ENCODE measurements around the gene CD22. TPM values are rescaled to one million over a fixed set of nuclear protein-coding genes. Genes with fewer than 3 reads are reported as not detected.

CD22 gene
- total RNA-seq, 1 donor from 2014 or later = 0.23 TPM

- H3K4me3 ChIP-seq (ENCODE audit: low read depth, low read length) = no peak within 1 kb of the TSS
- DNase-seq (ENCODE audit: low read depth) = no peak
- TF ChIP-seq CTCF (conservative IDR thresholded peaks at IDR 0.05; ENCODE audit: low read depth, low read length) = no peak
These were observed 18.4 kb downstream of the CD22 start, which contains the start of gene FFAR1 for GRCh38 chr19:35347171-35347929. Gene FFAR1 (plus strand): TSS chr19:35347902. CDS start chr19:35351552, 3,650 bp downstream.

DNA sequence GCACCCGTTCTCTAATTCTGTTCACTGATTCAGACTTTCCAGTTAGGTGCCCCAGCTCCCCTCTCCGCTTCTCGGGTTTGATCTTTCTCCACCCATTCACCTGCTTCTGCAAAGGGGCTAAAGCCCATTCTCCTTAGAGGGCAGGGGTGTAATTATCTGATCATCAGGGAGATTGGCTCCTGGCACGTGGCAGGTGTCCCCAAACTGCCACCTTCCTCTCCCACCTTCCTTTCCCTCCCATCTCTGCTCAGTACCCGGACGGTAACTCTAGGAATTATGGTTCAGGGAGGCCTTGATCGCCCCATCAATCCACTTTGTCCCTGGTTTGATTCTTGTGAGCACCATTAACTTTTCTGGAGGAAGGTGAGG is 18.9 kb downstream of the CD22 start:
- H3K4me3 ChIP-seq (ENCODE audit: low read depth, low read length) = no peak overlapping the region
- no peak for DNase-seq (ENCODE audit: low read depth)
- no peak for TF ChIP-seq CTCF (conservative IDR thresholded peaks at IDR 0.05; ENCODE audit: low read depth, low read length)

- TF ChIP-seq CTCF (conservative IDR thresholded peaks at IDR 0.05; ENCODE audit: low read depth, low read length) = no peak
- DNase-seq (ENCODE audit: low read depth) = no peak
- H3K4me3 ChIP-seq (ENCODE audit: low read depth, low read length) = no peak overlapping the region
These were observed 20.1 kb downstream of the CD22 start for GRCh38 chr19:35348911-35349611.

DNA sequence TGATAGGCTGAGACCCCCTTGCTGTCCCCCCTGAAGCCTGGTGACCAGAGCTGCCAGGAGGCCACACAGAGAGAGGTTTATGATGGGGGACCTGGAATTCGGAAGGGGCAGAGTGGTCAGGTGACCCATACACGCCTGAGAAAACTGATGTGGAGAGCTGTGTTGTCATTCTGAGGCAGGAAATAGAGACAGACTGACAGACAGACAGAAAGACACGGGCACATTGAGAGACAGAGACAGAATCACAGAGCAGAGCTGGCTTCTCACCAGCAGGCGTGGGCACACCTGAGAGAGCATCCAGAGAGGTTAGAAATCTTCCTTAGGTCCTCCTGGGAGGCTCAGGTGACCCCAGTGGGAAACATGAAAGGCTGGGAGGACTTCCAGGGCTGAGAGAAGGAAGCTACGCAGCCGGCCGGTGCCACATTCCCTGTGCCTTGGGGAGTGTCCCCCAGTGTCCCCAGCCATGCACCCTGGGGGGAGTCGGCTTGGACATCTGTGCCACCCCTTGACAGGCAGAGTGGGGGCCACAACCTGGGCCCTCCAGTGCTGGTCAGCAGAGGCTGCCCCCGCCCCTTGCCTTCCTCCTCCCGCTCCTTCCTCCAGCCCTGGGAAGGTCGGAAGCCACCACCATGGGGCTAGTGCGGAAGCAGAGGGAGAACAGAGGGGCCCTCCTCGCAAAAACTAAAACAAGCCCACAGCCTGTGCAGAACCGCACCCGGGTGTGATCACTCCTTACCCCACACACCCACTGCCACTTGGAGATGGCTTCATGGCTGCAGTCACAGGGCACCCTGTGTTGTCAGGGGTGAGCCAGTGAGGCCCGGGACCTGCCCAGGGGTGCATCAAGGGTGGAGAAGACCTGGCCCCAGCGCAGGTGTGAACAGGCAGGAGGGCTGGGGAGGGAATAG is 20.9 kb downstream of the CD22 start:
- no peak for DNase-seq (ENCODE audit: low read depth)
- TF ChIP-seq CTCF (conservative IDR thresholded peaks at IDR 0.05; ENCODE audit: low read depth, low read length) = no peak
- no peak overlapping the region for H3K4me3 ChIP-seq (ENCODE audit: low read depth, low read length)

GRCh38 chr19:35350591-35350990 is 21.6 kb downstream of the CD22 start:
- H3K4me3 ChIP-seq (ENCODE audit: low read depth, low read length) = no peak overlapping the region
- DNase-seq (ENCODE audit: low read depth) = no peak
- no peak for TF ChIP-seq CTCF (conservative IDR thresholded peaks at IDR 0.05; ENCODE audit: low read depth, low read length)

DNA sequence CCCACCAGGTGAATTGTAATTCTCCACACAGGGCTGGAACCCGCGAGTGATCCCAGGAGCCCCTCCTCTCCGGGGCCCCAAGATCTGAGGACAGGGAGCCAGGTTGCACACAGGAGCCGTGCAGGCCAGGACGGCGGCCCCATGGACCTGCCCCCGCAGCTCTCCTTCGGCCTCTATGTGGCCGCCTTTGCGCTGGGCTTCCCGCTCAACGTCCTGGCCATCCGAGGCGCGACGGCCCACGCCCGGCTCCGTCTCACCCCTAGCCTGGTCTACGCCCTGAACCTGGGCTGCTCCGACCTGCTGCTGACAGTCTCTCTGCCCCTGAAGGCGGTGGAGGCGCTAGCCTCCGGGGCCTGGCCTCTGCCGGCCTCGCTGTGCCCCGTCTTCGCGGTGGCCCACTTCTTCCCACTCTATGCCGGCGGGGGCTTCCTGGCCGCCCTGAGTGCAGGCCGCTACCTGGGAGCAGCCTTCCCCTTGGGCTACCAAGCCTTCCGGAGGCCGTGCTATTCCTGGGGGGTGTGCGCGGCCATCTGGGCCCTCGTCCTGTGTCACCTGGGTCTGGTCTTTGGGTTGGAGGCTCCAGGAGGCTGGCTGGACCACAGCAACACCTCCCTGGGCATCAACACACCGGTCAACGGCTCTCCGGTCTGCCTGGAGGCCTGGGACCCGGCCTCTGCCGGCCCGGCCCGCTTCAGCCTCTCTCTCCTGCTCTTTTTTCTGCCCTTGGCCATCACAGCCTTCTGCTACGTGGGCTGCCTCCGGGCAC is 22.6 kb downstream of the CD22 start:
- H3K4me3 ChIP-seq (ENCODE audit: low read depth, low read length) = no peak overlapping the region
- no peak for DNase-seq (ENCODE audit: low read depth)
- TF ChIP-seq CTCF (conservative IDR thresholded peaks at IDR 0.05; ENCODE audit: low read depth, low read length) = no peak

Measured in epithelial cell of proximal tubule (primary cell).